Renal cortical epithelial cell (primary cell): ENCODE results near the gene ANKHD1. TPM values are rescaled to one million over a fixed set of nuclear protein-coding genes. Genes with fewer than 3 reads are reported as not detected.
A peak's percentile ranks its signal among the peaks of the same experiment; 100 is the strongest.
"Not testable (repeated sequence)": the region's sequence is repeated elsewhere in the genome, so short reads cannot be mapped to it uniquely, and the experiment has no call there.

ENCODE experiments used
- DNase-seq: peaks from one replicate; pipeline ENCODE4 v3.0.0-alpha.2; 2011; ENCODE audit warnings: low read depth
- total RNA-seq: library from RNA; depleted of rRNA; stranded (reverse); fragments of >200 nt; gene quantifications from 2 replicates; pipeline ENCODE4 v1.2.3, GENCODE V29; 2014

ANKHD1 gene
- total RNA-seq, 1 donor from 2014 or later, result 81.5 TPM

DNA sequence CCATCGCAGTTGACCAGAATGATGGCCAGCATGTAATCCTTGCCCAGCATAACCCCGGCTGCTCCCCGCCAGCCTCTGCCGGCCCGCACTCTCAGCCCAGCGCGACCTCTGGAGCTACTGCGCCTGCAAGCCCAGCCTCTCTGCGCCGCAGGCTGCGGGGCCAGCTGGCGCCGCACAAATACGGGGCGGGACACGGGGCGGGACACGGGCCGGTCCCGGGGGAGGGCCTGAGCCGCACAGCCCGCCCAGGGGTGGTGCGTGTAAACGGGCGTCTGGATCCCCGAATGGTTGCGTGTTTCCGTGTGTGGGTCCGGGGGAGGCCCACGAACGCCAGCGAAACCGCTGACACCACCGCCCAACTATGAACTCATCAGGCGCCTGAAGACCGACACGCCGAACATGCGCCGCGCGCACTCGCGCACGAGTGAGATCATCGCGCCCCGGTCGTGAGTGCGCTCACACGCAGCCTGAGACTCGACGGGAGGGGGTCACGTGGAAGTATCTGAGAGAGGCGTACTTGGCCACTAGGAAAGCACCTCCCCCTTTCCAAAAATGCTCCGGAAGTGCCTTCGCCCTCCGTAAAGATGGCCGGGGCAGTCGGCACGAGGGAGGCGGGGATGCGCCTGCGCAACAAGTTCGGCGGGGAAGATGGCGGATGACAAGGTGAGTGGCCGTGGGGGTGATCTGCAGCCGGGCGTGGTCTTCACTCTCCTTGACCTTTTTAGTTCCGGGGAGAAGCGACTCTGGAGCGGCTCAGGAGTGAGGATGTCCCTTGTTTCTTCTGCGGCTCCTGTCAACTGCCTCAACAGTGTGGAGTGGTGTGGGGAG is 162.8 kb downstream of the ANKHD1 start, which contains the start of the genes APBB3 and SLC35A4:
APBB3 (minus strand) TSS at position 403 of the 828 bp plus-strand sequence; CDS start at position 50, 353 bp downstream.
SLC35A4 (plus strand) TSS at position 633 of the 828 bp plus-strand sequence. CDS start 2,342 bp downstream, outside the sequence.
- DNase-seq, result peak; percentile 96

GRCh38 chr5:140565024-140565779 is 163.6 kb downstream of the ANKHD1 start:
- DNase-seq, result peak; percentile 48

DNA sequence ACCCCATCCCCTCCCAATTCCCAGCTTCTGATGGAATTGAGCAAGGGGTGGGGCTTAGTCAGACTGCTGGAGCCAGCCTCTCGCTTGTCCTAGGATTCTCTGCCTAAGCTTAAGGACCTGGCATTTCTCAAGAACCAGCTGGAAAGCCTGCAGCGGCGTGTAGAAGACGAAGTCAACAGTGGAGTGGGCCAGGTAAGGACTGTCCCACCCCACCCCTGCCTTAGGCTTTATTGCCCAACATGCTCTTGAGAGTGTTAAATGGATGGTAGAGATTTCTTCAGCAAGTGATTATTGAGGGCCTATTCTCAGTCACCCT is 164.1 kb downstream of the ANKHD1 start:
- DNase-seq, result no peak

DNA sequence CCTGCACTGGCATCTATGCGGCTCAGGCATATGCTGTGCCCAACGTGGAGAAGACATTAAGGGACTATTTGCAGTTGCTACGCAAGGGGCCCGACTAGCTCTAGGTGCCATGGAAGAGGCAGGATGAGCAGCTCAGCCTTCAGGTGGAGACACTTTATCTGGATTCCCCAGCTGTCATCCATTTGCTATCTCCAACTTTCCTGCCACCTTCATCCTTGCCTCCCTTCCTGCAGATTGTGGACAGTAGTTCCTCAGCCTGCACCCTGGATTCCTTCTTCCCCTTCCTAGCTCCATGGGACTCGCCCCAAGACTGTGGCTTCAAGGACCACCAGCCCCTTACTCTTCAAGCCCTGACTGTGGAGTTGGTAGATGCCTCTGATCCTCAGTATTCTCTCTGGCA is 165.0 kb downstream of the ANKHD1 start:
- no peak for DNase-seq

- no peak for DNase-seq
Observed at GRCh38 chr5:140567136-140567818, 165.6 kb downstream of the ANKHD1 start.

GRCh38 chr5:140567871-140568270 is 166.2 kb downstream of the ANKHD1 start:
- DNase-seq, result no peak

DNA sequence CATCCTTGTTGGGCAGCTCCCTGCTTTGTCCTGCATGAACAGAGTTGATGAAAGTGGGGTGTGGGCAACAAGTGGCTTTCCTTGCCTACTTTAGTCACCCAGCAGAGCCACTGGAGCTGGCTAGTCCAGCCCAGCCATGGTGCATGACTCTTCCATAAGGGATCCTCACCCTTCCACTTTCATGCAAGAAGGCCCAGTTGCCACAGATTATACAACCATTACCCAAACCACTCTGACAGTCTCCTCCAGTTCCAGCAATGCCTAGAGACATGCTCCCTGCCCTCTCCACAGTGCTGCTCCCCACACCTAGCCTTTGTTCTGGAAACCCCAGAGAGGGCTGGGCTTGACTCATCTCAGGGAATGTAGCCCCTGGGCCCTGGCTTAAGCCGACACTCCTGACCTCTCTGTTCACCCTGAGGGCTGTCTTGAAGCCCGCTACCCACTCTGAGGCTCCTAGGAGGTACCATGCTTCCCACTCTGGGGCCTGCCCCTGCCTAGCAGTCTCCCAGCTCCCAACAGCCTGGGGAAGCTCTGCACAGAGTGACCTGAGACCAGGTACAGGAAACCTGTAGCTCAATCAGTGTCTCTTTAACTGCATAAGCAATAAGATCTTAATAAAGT is 166.9 kb downstream of the ANKHD1 start:
- DNase-seq, result no peak

DNA sequence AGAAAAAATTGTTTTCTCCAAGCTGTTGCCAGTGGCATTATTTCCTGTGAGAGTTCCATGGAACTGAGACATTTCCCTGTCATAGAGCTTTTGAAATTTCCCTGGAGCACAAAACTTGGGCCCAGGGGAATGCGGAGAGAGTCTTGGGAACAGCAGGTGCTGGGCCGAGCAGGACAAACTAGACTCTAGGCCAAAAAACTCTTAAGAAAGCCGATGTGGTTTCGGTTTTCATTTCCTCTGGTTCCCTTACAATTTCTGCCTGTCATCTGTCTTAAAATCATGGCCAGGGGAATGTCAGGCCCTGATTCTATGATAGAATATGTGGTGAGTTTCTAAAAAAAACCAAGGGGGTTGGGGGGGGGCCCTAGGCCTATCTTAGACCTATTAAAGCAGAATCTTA is 167.6 kb downstream of the ANKHD1 start:
- DNase-seq, result no peak

DNA sequence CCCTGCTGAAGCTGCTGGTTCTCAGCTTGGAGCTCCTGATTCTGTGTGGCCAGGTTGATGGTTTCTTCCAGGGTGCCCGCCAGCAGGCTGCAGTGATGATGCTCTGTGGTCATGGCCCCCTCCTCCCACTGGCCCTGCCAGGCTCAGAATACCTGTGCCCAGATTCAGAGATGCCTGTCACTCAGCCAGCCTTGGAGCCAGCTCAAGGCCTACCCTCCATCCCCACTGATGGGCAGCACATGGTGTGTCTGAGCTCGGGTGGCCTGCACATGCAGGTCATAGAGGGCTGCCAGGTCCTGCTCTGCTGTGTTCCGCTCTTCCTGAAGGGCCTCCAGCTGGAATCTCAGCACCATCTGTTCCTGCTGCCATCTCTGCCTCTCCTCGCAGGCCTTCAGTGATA is 168.4 kb downstream of the ANKHD1 start:
- no peak for DNase-seq

DNA sequence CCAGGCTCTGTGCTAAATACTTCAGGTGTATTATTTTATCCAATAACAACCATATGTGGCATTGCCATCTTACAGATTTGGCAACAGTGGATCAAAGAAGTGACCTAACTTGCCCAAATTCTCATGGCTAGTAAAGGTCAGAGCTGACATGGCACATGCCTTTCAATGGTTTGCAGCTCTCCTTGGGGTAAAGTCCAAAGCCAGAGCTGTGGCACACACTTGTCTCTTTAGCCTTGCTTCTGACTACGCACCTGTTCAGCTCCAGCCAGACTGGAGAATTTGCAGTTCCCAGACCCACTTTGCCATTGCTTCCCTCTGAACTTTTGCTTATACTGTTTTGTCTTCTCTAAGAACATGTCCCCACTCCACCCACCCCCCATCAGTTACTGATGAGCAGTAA is 168.9 kb downstream of the ANKHD1 start:
- DNase-seq, result no peak

GRCh38 chr5:140571105-140571504 is 169.5 kb downstream of the ANKHD1 start:
- no peak for DNase-seq

- no peak for DNase-seq
Observed at GRCh38 chr5:140573683-140574082, 172.1 kb downstream of the ANKHD1 start.

DNA sequence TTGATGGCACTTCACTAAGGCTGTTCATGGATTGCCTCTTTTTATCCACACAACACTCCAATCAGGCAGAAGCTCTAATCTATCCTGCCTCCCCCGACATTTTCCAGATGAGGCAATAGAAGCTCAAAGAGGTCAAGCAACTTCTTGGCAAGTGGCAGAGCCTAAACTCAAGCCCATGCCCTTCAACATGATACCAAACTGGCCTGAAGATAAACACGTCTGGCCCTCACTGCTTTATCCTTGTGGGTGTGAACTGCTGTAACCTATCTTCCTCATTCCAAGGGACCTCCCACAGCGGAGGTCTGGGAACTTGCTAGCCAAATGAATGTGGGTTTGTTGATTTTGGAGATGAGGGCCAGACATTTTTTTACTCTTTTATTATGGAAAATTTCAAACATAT is 172.5 kb downstream of the ANKHD1 start:
- no peak for DNase-seq

DNA sequence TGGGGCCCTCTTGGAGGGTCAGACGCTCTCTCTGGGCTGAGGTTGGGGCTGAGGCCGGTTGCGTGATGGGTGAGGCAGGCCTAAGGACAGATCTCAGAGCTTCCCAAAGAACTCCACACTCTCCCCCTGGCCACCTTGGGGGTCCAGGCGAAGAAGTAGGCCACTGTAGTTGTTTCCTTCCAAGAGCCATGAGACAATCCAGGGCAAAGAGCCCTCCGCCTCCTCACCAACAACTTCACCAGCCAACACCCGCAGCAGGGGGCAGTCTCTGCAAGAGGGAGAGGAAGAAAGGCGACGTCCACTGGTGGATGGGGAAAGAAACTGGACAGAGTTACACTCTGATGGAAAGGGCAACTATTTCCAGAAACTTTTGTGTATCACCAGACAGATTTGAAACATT is 173.7 kb downstream of the ANKHD1 start:
- peak; percentile 41 for DNase-seq

GRCh38 chr5:140576776-140577201 is 175.2 kb downstream of the ANKHD1 start:
- peak; percentile 61 for DNase-seq

DNA sequence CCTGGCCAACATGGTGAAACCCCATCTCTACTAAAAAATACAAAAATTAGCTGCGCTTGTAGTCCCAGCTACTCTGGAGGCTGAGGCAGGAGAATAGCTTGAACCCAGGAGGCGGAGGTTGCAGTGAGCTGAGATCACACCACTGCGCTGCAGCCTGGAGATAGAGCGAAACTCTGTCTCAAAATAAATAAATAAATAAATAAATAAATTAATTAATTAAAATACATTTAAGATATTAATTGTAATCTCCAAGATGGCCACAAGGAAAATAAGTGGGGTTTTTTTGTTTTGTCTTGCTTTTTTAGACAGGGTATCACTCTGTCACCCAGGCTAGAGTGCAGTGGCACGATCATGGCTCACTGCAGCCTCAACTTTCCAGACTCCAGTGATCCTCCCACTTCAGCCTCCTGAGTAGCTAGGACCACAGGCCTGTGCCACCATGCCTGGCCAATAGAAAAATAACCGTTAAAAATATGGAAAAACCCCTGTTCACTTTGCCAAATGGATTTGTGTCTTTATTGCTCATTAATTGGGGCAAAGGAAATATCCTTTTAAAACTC is 177.6 kb downstream of the ANKHD1 start:
- not testable (repeated sequence) for DNase-seq

GRCh38 chr5:140587495-140587894 is 185.9 kb downstream of the ANKHD1 start:
- no peak for DNase-seq

DNA sequence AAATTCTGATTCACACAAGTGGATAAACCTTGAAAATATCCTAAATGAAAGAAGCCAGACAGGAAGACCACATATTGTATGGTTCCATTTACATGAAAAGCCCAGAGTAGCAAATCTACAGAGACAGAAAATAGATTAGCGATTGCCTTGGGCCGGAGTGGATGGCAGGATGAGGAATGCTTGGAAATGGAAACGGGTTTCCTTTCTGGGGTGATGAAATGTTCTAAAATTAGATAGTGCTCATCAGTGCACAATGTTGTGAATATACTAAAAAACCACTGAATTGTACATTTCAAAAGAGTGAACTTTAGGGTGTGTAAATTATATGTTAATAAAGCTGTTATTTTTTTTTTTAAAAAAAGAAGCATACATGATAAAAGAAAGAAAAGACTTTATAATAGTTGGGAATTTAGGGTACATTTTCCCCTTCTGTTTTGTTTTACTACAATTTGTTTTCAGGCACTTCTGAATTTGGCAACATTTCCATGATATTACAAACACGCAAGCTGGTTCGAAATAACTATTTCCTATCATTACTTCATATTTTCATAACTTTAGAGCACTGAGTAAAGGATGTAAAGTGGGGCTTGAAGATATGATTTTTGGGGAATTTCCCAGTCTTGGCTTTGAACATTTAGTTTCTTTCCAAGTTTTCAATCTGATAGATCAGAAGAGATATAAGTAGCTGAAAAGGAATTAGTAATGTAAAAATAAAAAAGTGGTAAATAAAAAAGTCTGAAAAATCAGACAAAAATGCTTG is 186.9 kb downstream of the ANKHD1 start:
- peak; percentile 23 for DNase-seq
